T-helper 1 cell treated with Interleukin-12 subunit alpha and Interleukin-12 subunit beta and Interleukin-4 antibody, amounts not matched to agents 30 ng/mL and 1 ng/mL, for 36 hours (primary cell): ENCODE measurements around the gene NOL4L. TPM values are rescaled to one million over a fixed set of nuclear protein-coding genes. Genes with fewer than 3 reads are reported as not detected.

ENCODE experiments used
- intact Hi-C: fragments of 100-400 bp; cut with micrococcal nuclease; formaldehyde crosslinking; loops from one replicate; pipeline ENCODE4 v1.15.1; 2024
- total RNA-seq: library from RNA; stranded (reverse); gene quantifications from 2 replicates; pipeline ENCODE4 v1.2.3, GENCODE V29; 2022

Gene NOL4L
- total RNA-seq, 1 donor from 2014 or later = 26.0 TPM

- intact Hi-C loops = no loop called here
Observed at GRCh38 chr20:32450484-32451061, 134.6 kb downstream of the NOL4L start.

DNA sequence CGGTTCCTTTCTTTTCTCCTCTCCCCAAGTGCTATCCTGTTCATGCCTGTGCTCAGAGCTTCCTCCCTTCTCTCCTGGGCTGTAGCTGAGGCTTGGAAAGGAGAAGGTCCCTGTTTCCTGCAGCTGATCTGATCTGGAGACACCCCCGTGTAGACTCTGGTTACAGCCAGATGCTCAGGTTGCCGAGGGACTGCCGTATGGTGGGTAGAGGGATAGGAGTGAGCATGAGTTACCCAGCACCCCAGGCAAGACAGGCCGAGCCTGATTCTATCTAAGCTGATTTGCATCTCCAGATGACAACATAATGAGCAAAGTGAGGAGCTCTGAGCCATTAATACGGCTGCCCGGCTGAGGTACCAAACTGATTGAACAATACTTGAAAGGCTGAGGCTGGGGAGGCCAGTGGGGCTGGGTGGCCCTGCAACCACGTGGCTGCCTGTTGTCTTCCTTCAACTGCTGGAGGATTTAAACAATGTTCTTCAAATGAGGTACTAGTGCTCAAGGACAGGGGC, 135.2 kb downstream of the NOL4L start:
- intact Hi-C loops = no loop called here

DNA sequence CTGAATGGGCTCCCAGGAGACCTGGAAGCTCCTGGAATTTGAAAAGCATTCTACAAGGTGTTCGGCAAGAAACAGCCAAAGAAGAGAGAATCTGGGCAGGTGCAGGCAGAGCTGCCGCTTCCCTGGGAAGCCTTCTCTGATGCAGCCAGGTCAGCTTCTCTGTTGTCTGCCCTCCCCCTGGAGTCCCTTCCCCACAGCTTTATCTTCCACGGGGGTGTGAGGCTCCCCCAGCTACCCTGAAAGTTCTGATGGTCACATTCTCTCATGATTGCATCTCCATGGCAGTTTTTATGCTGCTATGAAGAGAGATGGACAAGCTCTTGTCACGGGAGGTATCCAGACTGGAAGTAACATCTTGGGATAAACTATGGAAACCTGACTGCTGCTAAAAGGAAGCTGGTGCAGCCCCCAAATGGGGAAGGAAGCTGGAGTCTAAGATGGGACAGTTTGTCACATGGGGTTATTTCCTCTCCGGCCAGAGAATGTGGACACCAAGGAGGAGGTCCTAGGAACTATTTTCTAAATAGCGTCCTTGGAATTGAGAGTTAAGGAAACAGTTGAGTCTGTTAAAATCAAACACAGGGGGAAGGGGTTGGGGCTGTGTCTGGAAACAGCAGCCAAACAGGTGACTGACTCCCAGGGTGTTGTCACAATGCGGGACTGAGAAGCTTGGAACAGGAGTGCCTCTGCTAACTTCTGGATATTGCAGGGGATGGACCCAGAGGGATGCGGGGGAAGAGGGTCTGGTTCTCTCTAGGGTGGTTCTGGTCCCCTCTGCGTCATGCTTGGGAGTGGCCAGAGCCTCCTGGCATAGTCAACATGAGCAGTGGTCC, 135.9 kb downstream of the NOL4L start:
- intact Hi-C loops = no loop called here

DNA sequence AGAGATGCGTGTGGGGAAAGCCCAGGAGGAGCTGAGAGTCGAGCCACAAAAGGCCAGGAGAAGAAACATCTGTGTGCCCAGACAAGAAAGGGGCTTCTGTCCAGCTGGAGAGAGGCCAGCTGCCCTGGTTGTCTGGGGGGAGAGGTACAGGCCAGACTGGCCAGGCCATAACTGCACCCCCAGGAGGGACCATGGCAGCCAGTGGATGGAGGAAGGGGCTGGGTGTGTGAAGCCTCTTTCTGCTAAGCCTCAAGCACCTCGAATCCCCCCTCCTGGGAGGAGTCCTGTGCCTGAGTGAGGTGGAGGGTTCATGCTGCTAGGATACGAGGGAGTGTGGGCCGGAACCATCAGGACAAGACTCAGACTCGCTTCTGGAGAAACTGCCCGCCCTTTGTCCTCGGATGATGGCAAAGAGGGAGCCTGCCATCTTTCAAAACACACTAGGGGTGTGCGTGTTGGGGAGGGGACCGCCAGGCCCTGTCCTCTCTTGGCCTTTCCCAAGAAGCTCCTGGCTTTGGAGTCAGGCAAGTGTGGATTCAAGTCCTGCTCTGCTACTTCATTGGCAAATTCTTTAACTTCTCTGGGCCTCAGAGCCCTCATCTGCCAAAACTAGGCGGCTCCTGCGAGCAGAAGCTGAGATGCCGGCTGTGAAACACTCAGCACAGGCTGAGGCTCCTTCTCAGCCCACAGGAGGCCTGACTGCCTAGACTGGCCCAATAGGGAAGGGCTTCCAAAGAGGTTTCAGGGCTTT, 136.7 kb downstream of the NOL4L start:
- intact Hi-C loops = no loop called here

DNA sequence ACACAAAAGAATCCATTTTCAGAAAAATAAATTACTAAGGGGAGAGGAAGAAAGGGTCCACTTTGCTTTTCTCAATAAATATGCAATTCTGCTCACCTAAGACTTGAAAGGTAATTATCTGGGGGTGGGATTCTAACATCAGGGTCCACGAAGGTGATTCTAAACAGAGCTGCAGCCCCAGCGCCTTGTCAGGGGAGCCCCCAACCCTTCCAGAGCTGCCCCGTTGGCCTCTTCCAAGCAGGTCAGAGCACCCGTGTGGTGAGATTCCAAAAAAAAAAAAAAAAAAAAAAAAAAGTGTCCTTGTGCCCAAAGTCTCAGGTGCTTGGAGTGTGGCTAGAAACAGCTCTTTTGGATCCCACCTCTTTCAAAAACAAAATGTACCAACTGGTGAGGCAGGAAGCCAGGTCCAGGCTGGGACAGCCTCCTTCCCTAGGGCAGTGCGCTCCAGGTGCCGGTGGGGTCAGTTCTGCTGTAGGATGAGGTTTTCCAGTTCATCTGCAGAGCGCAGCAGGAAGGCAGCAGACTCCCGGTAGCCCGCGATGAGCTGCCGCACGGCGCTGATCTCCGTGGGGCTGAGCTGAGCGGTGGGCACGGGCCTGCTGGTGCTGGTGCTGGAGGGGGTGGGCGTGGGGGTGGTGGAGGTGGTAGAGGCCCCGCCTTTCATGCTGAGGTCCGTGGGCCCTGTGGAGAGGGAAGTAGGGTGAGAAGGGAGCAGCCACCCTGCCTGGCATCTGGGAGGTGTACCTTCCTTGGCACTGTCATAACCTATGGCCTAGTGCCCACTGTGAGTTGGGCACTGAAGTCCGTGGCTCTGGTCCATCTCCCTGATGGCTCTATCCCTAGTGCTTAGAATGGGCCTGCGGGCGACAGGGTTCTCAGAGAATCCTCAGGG, 137.8 kb downstream of the NOL4L start:
- intact Hi-C loops = no loop called here

- intact Hi-C loops = no loop called here
Observed at GRCh38 chr20:32446301-32447100, 138.6 kb downstream of the NOL4L start.

GRCh38 chr20:32445539-32446273, 139.4 kb downstream of the NOL4L start:
- intact Hi-C loops = no loop called here

DNA sequence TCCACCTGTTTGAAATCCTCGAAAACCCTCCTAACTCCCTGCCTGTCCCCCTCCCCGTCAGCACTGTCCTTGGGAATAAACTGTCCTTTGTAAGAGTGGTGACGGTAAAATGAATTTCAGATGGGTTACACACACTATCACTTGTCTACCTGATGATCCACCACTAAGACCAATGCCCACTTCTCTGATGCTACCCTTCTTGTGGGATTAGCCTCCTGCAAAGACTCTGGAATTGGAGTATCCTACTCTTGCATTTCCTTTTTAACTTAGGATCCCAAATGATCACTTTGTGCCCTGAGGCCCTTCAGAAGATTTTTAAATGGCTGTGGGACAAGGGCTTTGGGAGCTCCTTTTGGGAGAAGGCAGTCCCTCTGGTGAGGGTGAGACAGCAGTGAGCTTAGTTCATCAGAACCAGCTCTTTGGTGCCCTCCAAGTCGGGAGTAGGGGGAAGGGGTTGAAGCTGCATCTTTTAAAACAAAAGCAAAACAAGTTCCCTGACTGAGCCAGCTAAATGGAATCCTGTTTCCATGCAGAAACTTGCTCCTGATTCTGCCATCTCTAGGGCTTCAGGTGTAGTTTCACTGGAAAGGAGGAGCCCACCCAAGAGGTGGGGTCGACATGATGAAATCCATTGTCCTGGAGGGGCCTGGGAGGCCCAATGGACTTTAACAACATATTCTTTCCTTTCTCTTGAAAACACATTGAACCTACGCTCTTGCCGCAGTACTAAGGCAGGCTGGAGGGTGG, 140.5 kb downstream of the NOL4L start:
- intact Hi-C loops = no loop called here

DNA sequence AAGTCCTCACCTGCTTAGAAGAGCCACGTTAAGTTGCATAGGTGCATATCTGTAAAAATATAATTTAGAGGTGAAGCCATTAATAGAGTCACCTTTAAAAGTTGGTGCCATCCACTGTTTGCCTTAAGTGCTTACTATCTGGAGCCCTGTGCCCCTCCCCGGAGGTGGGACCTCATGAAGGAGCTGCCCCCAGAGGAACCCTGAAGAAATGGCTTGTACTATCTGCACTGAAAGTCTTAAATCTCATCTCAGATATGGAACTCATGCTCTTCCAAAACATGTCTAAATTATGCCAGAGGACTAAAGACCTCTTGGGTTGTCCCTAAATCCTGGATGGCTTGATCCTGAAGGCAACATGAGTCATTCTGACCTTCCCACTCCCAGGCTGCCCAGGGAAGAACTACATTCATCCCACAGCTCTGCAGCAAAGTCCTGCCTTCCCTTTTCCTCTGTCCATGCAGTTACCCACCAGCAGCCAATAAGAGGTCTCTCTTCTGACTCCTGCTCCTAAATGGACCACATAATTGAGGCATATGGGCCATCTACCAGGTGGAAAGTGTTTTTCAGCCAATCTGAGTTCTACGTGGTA, 141.7 kb downstream of the NOL4L start:
- intact Hi-C loops = no loop called here

DNA sequence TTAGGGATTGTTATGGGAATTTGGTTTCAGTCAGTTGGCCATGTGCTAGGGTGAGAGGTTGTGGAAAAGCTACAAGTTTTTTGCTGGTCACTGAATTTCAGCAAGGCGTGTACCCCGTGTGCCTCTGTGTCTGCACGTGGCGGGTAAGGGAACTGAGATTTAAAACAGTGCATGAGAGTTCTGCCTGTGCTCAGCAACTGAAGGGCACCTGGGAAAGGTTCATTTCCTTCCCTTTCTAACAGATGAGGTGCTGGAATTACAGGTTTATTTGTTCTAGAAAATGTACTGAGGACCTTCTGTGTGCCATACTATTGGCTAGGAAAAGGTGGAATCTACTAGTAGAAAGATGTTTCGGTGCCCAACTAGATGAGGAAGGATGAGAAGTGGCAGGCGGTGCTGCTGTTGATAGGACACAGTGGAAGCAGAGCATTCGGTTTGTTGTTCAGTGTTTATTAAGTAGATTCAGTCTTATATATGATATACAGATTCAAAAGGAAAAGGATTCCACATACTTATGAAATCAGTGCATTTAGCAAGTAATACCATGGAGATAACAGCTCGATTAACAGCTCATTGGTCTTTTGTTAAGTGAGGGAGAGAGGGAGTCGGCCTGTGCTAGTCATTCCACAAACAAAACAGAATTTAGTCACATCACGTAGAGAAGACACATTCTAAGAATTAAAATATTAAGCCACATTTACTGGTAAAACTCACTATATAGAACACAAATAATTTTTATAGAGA, 142.3 kb downstream of the NOL4L start:
- intact Hi-C loops = no loop called here

DNA sequence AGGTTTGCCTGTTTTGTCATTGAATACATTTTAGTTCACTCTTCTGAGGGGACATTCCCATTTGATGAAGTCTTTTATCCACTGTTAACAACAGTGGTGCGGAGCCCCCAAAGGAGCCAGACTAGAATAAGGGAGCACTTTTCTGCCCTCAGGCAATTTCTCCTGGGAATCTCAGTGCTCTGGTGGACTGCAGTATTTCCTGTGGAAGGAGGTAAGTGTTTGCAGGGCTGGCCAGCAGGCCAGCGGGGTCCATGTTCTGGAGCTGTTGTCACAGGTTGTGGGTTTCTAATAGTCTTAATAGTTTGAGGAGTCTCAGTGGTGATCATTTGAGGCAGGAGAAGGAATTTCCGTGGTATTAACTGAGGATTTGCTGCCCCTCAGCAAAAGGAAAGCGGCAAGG, 143.5 kb downstream of the NOL4L start:
- intact Hi-C loops = no loop called here

DNA sequence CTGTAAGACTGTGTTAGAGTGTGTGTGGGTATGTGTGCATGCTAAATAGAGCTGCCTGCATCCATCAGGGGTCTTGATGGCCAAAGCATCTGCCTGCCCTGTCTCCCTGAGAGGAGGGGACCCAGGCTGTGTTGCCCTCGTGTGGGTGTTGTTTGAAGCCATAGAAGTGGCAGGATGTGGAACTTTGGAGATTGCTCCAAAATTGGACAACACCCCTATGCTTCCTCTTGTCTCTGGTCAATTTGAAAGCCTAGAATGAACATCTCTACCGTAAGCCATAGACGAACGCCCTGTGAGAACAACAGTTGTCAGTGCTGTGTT, 144.4 kb downstream of the NOL4L start:
- intact Hi-C loops = no loop called here

- intact Hi-C loops = no loop called here
Observed at GRCh38 chr20:32440069-32440757, 144.9 kb downstream of the NOL4L start.

- intact Hi-C loops = no loop called here
Observed at GRCh38 chr20:32439132-32439829, 145.9 kb downstream of the NOL4L start.

- intact Hi-C loops = no loop called here
Observed at GRCh38 chr20:32438331-32438858, 146.7 kb downstream of the NOL4L start.

GRCh38 chr20:32437391-32438074, 147.6 kb downstream of the NOL4L start:
- intact Hi-C loops = no loop called here
